Astrocyte of the cerebellum (primary cell): ENCODE measurements around the gene DYNC1I2.
A peak's percentile ranks its signal among the peaks of the same experiment; 100 is the strongest.

Experiments
- DNase-seq: peaks from one replicate; pipeline ENCODE4 v3.0.0-alpha.2; 2011; ENCODE audit warnings: low read depth
- H3K4me3 ChIP-seq: 2 replicates; pipeline ENCODE4 v1.5.1; 2011; ENCODE audit warnings: mild to moderate bottlenecking, low read depth, low read length, moderate library complexity
- in situ Hi-C: cut with HindIII; loops from 2 replicates; pipeline ENCODE4 v1.10.0; 2017; ENCODE audit warnings: low sequenced_read_pairs
- TF ChIP-seq, protein P1 (sequence below): IDR thresholded peaks from 2 replicates; pipeline ENCODE4 v1.5.1; 2012; ENCODE audit warnings: low read length, low read depth, moderate library complexity, mild to moderate bottlenecking; ENCODE audit errors: missing control alignments

DYNC1I2 gene

DNA sequence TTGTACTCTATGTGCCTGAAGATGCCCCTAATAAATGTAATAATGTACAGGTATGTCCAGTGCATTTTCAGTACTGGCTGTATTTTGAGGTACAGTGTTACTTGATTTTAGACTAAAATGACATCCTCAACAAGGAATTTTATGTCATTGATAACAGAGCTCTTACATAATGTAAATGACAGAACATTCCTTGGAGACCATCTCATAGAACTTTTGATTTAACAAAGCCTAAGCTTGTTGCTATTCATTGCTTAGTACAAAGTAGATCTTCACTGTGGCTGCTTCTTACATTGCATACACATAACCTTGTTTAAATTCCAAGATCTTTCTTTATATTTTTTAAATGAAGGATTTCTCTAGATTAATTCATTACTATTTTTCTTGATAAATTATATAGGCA is 24.1 kb downstream of the DYNC1I2 start:
- TF ChIP-seq, protein P1, sequence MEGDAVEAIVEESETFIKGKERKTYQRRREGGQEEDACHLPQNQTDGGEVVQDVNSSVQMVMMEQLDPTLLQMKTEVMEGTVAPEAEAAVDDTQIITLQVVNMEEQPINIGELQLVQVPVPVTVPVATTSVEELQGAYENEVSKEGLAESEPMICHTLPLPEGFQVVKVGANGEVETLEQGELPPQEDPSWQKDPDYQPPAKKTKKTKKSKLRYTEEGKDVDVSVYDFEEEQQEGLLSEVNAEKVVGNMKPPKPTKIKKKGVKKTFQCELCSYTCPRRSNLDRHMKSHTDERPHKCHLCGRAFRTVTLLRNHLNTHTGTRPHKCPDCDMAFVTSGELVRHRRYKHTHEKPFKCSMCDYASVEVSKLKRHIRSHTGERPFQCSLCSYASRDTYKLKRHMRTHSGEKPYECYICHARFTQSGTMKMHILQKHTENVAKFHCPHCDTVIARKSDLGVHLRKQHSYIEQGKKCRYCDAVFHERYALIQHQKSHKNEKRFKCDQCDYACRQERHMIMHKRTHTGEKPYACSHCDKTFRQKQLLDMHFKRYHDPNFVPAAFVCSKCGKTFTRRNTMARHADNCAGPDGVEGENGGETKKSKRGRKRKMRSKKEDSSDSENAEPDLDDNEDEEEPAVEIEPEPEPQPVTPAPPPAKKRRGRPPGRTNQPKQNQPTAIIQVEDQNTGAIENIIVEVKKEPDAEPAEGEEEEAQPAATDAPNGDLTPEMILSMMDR = no peak
- in situ Hi-C loops = no loop called here

DNA sequence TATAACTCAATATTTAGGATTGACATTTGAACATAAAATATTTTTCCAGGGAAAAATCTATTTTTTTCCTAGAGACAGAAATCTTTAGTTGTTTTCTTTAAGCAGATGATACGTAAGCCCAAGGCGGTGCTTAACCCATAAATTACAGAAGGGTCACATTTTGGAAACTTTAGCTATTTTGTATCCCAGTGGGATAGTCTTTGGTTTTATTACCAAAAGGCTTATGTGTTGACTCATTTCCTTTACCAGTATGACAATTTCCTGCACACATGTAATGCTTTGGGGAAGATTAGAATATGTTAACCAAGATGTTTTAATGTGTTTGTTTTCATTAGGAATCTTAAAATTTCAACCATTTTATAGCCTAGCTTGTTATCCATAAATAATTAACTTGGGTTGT is 24.8 kb downstream of the DYNC1I2 start:
- peak; percentile 76 for DNase-seq
- in situ Hi-C loops = no loop called here
- TF ChIP-seq, protein P1 = no peak
- no peak overlapping the region for H3K4me3 ChIP-seq

More for the DNA sequence above, 24.1 kb downstream of the DYNC1I2 start:
- no peak overlapping the region for H3K4me3 ChIP-seq
- no peak for DNase-seq

DNA sequence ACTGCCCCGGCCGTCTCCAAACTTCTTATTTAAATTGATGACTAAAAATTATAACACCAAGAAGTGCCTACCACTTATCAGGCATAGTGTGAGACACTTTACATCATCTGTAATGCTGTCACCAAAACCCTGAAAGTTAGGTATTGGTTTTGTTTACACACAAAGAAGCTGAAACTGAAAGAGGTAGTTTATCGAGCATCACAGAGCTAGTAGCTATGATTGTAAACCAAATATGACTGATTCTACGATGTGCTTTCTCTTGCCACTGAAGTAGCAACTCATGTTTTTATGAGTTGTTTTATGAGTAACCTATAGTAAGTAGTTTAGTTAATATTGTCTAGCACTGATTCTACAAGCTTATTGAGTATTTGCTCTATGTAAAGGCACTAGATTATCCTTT is 31.5 kb downstream of the DYNC1I2 start:
- DNase-seq = no peak
- TF ChIP-seq, protein P1 = no peak
- no peak overlapping the region for H3K4me3 ChIP-seq
- in situ Hi-C loops = no loop called here

DNA sequence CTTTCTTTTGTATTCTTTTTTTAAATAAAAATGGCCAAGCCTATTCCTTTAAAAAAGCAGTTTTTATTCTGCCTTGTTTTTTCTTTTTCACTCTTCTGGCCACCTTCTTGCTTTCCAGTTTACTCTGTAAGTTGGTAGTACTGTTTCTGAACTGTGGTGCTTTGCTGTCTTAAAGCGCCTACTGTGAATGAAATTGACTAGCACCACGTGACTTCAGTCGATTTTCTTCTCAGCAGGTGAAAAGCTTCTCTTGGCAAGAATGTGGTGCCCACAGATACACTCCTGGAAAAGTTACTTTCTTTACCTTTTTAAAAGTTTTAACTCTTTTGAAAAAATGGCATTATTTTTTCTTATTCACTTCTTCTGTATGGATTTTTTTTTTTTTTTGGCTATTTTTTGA is 32.4 kb downstream of the DYNC1I2 start:
- no peak overlapping the region for H3K4me3 ChIP-seq
- TF ChIP-seq, protein P1 = no peak
- DNase-seq = no peak
- in situ Hi-C loops = no loop called here

DNA sequence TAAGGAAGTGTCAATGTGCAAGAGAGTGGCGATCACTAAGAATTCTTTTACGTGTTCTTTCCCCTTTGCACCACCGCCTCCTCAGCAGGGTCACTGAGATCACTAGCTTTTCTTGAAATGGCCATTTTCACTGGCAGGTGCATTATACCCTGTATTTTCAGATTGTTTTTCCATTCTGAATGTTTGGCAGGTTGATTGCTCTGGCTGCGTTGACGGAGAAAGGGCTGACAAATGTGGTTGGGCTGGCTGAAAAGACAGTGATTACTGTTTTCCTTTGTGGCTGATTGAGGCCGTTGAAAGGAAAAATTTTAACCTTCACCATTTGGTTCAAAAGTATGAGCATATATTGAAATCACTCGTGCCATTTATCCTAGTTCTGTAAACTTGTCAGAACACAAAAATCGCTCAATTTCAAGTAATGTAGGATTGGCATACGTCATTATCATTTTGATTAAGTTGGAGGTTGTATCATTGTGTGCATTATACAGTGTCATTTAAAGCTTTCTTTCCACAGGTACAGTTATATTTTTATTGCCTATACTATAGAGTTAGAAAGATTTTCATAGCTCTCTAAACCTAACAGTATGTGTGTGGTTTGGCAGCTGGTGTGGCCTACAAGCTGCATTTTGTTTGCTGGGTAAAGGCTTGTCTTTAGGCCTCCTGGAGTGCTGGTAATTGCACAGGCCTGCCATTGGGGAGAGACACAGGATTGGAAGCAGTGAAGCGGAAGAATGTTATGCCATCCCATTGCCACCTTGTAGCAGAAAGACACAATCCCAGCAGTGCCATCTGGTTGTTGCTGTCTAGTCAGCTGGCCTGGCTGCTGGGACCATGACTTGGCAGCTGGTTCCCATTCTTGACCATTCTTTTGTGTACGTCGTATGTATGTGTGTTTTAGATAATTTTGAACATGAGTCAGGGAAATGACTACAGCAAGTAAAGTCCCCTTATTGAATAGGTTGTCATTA is 36.7 kb downstream of the DYNC1I2 start:
- no peak overlapping the region for H3K4me3 ChIP-seq
- no peak for DNase-seq
- in situ Hi-C loops = no loop called here
- TF ChIP-seq, protein P1 = peak; percentile 19

DNA sequence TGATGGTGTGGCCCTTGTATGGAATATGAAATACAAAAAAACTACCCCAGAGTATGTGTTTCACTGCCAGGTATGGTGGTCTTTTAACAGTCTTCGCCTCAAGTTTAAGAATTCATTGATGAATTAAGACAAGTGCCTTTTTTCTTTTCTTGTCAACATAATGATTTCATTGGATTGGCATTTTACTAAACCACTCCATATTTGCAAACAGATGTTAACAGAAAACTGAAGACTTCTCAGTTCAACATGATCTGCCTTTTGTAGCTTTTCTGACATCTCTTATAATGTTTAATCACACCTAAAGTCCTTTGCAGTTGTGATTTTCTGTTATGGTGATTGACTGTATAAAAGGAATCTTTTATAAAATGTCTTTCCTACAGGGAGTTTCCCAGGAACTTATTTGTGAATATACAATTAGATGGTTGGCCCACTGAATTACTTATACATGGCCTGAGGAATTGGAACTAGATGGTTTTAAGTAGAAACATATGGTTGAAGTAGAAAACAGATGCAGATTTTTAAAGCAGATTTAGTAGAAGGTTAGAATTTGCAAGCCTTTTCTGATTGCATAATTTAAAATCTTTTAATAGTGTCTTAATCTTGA is 39.7 kb downstream of the DYNC1I2 start:
- TF ChIP-seq, protein P1 = no peak
- DNase-seq = no peak
- H3K4me3 ChIP-seq = no peak overlapping the region
- in situ Hi-C loops = no loop called here
